IMR-90 (cell line): ENCODE data around the gene CAMKMT.

Source experiments
- BHLHE40 ChIP-seq: fragments of 150-350 bp; IDR thresholded peaks from 2 replicates; pipeline ENCODE4 v1.6.1; 2016; ENCODE audit warnings: mild to moderate bottlenecking, low read depth, low read length
- CEBPB ChIP-seq: IDR thresholded peaks from 2 replicates; pipeline ENCODE4 v1.6.1; 2012; ENCODE audit warnings: low read depth, low read length, improper control_type of control experiment
- MAZ ChIP-seq: IDR thresholded peaks from 2 replicates; pipeline ENCODE4 v1.6.1; 2012; ENCODE audit warnings: low read depth, mild to moderate bottlenecking, low read length, improper control_type of control experiment, moderate library complexity, borderline replicate concordance
- NFE2L2 ChIP-seq: fragments of 150-350 bp; IDR thresholded peaks from 2 replicates; pipeline ENCODE4 v1.6.1; 2016; ENCODE audit warnings: low read depth, mild to moderate bottlenecking, low read length
- POLR2A ChIP-seq: IDR thresholded peaks from 2 replicates; pipeline ENCODE4 v1.6.1; 2012; ENCODE audit warnings: mild to moderate bottlenecking, low read depth, low read length
- SMC3 ChIP-seq: fragments of 150-350 bp; IDR thresholded peaks from 2 replicates; pipeline ENCODE4 v1.6.1; 2016; ENCODE audit warnings: low read depth, mild to moderate bottlenecking, antibody characterized with exemption, low read length, moderate library complexity
- TF ChIP-seq, protein P1 (sequence below): fragments of 150-350 bp; IDR thresholded peaks from 2 replicates; pipeline ENCODE4 v1.6.1; 2017; ENCODE audit warnings: mild to moderate bottlenecking, antibody characterized with exemption, low read length, low read depth
- TF ChIP-seq, protein P2 (sequence below): conservative IDR thresholded peaks from 2 replicates; pipeline ENCODE4 v1.5.1; 2012; ENCODE audit warnings: mild to moderate bottlenecking, low read depth, low read length, improper control_type of control experiment
- TF ChIP-seq, protein P3 (sequence below): fragments of 150-350 bp; IDR thresholded peaks from 2 replicates; pipeline ENCODE4 v1.6.1; 2016; ENCODE audit warnings: low read depth, mild to moderate bottlenecking, low read length, moderate library complexity, borderline replicate concordance

DNA sequence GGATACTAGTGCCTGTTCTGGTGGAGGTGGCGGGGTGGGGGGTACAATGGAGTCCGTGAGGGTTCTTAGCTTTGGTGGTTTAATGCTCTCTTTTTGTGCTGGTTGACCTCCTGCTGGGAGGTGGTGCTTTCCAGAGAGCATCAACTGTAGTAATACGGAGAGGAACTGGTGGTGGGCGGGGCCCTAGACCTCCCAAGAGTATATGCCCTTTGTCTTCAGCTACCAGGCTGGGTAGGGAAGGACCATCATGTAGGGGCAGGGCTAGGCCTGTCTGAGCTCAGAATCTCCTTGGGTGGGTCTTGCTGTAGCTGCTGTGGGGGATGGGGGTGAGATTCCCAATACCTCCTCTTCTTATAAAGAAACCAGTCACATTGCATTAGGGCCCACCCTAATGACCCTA, 27.1 kb downstream of the CAMKMT start:
- TF ChIP-seq, protein P1, sequence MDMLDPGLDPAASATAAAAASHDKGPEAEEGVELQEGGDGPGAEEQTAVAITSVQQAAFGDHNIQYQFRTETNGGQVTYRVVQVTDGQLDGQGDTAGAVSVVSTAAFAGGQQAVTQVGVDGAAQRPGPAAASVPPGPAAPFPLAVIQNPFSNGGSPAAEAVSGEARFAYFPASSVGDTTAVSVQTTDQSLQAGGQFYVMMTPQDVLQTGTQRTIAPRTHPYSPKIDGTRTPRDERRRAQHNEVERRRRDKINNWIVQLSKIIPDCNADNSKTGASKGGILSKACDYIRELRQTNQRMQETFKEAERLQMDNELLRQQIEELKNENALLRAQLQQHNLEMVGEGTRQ = no peak
- TF ChIP-seq, protein P2, sequence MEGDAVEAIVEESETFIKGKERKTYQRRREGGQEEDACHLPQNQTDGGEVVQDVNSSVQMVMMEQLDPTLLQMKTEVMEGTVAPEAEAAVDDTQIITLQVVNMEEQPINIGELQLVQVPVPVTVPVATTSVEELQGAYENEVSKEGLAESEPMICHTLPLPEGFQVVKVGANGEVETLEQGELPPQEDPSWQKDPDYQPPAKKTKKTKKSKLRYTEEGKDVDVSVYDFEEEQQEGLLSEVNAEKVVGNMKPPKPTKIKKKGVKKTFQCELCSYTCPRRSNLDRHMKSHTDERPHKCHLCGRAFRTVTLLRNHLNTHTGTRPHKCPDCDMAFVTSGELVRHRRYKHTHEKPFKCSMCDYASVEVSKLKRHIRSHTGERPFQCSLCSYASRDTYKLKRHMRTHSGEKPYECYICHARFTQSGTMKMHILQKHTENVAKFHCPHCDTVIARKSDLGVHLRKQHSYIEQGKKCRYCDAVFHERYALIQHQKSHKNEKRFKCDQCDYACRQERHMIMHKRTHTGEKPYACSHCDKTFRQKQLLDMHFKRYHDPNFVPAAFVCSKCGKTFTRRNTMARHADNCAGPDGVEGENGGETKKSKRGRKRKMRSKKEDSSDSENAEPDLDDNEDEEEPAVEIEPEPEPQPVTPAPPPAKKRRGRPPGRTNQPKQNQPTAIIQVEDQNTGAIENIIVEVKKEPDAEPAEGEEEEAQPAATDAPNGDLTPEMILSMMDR = no peak
- TF ChIP-seq BHLHE40 = no peak
- TF ChIP-seq SMC3 = no peak
- no peak for TF ChIP-seq CEBPB
- no peak for TF ChIP-seq POLR2A
- no peak for TF ChIP-seq NFE2L2
- TF ChIP-seq, protein P3, sequence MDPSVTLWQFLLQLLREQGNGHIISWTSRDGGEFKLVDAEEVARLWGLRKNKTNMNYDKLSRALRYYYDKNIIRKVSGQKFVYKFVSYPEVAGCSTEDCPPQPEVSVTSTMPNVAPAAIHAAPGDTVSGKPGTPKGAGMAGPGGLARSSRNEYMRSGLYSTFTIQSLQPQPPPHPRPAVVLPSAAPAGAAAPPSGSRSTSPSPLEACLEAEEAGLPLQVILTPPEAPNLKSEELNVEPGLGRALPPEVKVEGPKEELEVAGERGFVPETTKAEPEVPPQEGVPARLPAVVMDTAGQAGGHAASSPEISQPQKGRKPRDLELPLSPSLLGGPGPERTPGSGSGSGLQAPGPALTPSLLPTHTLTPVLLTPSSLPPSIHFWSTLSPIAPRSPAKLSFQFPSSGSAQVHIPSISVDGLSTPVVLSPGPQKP = no peak
- TF ChIP-seq MAZ = no peak
